HG02798 (cell line): ENCODE results near the gene CWC27.

Source experiments
- ATAC-seq: cut with Tn5 transposase; IDR thresholded peaks from one replicate; pipeline ENCODE4 v1.9.1; 2021; ENCODE audit warnings: mild to moderate bottlenecking; ENCODE audit not compliant: unreplicated experiment, poor library complexity

CWC27 gene, protein sequence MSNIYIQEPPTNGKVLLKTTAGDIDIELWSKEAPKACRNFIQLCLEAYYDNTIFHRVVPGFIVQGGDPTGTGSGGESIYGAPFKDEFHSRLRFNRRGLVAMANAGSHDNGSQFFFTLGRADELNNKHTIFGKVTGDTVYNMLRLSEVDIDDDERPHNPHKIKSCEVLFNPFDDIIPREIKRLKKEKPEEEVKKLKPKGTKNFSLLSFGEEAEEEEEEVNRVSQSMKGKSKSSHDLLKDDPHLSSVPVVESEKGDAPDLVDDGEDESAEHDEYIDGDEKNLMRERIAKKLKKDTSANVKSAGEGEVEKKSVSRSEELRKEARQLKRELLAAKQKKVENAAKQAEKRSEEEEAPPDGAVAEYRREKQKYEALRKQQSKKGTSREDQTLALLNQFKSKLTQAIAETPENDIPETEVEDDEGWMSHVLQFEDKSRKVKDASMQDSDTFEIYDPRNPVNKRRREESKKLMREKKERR

GRCh38 chr5:64768358-64769312 is at the start of gene CWC27, which contains the start of gene SREK1IP1:
Gene CWC27 (plus strand): TSS chr5:64768930. CDS start chr5:64769147, 217 bp downstream.
Gene SREK1IP1 (minus strand): TSS chr5:64768691. CDS start chr5:64768517, 174 bp downstream.
- ATAC-seq = peak; percentile 98

DNA sequence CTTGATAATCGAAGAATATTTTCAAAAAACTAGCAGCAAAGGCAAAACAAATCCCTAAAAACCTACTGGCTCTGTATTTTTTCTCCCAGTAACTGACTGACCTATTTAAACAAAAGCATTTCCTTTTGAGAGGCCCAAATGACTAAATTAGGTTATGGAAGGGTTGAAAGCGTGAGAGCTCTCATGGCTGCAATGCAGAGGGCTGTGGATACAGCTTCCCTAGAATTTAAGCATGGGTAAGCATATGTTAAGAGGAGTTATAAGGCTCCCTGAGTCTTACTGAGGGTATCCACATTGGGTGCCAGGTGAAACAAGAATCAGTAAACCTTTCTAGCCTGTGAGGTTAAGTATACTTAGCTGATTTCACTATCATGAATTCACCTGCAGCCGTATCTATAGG is 46.1 kb upstream of the CWC27 start:
- ATAC-seq = no peak

DNA sequence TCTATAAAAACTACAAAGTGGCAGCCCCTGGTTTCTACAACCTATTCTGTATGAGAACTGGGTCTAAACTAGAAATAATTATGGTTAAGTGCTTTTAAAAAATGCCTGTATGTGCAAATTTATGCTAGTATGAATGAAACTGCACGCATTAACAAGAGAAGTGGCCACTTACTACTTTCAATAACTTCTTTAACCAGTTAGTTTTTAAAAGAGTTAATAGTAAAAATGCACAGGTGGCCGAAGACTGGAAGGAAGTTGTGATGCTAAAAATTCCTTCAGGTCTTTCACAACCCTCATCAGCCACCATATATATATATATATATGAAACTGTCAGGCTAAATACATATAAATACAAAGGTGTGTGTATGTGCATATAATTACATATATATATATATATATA is 41.6 kb upstream of the CWC27 start:
- no peak for ATAC-seq

DNA sequence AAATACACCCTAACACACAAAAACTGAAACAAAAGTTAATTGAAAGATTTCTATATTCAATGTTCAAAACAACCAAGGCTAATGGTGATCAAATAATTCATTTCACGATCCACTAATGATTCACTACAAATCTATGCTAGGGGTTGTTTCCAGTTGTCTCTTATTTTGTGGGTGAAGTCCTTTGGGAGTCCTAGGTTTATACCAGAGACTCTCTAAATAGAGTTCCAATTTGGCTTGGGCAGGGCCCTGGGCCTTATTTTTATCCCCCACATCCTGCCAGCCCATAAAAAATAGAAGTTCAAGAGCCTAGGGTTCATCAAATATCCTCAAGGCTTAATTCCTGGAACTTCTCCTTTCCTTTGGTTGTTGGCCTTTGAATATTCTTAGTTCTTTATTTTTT is 26.3 kb upstream of the CWC27 start:
- ATAC-seq = no peak

DNA sequence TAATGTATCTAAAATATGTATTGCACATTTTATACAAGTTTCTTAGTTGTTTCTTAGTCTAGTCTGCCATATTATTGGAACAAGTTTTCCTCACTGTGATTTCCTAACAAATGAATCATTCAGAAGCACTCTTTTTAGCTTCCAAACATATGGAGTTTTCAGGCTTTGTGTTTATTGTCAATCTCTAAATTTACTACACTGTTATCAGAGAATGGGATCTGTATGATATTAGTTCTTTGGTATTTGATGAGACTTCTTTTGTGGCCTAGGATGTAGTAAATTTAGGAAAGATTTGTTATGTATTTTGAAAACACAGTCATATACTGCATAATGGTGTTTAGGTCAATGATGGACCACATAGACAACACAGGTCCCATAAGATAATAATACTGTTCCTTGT is 25.9 kb upstream of the CWC27 start:
- no peak for ATAC-seq

DNA sequence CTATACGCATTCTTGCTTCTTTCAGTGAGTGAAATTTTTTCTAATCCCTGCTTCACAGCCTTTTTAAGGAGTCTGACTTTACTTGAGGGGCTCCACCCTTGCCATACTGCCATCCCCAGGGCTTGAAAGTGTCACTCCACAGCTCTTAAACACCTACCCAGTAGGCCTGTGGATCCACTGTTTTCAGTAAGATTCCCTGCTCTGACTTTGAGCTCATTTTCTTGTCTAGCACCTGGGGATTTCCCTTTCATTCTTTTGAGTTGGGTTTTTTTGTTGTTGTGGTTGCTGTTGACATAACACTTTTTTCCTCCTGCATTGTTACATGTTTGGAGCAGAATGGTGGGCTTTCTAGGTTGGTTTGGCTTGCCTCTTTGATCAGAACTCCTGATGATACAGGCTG is 23.8 kb upstream of the CWC27 start:
- no peak for ATAC-seq

GRCh38 chr5:64746446-64746845 is 22.3 kb upstream of the CWC27 start:
- no peak for ATAC-seq

DNA sequence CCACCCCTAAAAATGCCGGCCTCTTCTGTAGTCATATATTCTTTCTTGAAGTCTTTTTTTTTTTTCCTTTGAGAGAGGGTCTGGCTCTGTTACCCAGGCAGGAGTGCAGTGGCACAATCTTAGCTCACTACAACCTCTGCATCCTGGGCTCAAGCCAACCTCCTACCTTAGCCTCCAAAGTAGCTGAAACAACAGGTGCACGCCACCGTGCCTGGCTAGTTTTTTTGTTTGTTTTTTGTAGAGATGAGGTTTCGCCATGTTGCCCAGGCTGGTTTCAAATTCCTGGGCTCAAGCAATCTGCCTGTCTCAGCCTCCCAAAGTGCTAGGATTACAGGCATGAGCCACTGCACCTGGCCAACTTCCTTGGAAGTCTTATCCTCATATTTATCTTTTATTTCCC is 19.3 kb upstream of the CWC27 start:
- no peak for ATAC-seq

- ATAC-seq = no peak
These were observed 14.7 kb upstream of the CWC27 start for GRCh38 chr5:64754066-64754465.

- ATAC-seq = no peak
These were observed 9.8 kb upstream of the CWC27 start for GRCh38 chr5:64758901-64759300.

DNA sequence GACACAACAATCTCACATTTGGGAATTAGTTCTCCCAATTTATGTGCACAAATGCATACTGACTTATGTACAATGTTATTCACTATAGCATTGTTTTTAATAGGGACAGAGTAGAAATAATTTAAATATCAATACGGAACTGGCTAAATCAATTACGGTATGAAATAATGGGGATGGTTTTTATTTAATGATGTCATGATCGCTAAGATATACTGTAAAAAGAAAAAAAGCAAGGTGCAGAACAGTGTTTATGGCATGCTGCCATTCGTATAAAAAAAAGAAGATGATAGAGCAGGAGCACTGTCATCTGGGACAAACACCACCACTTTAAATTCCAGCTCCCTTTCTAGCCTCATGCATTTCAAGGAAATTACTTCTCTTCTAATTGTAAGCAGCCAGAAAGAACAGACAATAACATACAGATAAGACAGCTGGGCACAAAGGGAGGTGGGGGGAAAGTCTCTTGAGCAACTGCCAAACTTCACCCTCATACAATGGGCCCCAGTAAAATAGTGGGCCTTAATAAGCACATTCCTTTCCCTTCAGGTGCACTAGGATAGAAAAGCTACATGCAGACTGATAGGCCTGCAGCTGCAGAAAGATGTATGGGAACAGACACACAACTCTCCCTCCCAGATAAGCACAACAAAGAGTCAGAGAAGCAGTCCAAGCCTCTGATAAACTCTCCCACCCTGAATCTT is 8.6 kb upstream of the CWC27 start:
- no peak for ATAC-seq

DNA sequence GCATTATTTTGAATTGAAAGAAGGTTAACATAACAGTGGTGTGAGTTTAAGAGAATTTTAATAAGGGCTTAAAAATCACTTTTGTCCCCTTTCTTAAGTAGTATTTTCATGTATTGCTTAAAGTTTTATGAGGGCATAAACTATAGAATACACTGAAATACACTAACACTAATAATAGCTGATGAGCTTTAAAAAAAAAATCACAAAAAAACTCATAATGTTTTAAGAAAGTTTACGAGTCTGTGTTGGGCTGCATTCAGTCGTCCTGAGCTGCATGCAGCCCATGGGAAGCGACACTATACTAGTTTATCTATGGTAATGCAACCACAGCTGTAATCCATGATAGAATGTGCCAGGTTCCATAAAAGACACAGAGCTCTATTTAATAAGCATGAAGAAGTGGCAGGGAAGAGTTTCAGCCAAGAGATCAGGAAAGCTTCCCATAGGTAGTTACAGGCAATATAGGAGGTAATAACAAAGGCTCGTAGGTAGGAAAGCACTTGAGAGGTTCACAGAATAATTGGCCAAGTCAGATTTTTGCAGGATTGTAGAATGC is 4.7 kb upstream of the CWC27 start:
- ATAC-seq = no peak

DNA sequence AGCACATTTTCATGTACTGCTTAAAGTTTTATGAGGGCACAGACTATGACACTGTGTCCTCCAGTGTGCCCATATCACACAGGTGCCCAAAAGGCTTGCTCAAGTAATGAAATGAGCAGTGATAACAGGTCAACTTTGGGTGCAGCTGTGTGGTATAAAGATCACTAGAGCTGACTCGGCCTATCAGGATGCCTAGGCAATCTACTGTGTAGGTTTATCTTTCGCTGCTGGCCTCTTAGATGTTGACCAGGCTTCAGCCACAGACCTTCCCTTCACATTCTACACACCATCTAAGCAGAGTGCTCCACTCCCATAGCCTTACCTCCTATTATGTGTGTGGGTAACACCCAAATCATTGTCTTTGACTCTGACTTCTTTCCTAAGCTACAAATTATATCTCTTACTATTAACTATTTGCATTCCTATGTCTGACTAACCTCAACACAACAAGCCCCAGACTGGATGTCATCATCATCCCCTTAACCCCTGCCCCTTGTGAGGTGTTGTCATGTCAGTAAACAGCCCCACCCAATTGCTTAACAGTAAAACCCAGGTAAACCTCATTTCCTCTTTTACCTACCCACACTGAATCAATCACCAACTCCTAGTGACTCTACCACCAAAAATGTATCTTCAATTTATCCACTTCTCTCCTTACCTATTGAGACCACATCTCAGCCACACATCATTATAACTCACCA is 2.8 kb upstream of the CWC27 start:
- no peak for ATAC-seq

- no peak for ATAC-seq
These were observed 1.8 kb upstream of the CWC27 start for GRCh38 chr5:64766941-64767340.

DNA sequence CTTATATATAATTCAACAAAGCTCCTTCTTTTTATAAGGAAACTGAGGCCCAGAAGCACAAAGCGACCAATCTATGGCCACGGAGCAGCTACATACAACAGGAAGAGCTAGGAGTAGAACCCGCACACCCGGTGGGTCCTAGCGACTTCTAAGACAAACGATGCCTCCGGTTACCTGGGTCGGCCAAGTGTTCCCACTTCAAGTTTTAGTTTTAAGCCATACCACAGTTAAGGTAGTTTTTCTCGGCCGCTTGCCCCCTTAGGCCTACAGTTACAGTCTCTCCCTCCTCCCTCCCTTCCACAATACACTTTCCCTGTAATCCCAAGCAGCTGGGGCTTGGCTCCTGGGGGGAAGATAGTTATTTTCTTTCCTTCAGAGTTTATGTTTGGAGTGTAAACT is 772 bp upstream of the CWC27 start:
- ATAC-seq = peak; percentile 6

- ATAC-seq = no peak
These were observed 1.1 kb downstream of the CWC27 start for GRCh38 chr5:64769855-64770254.

DNA sequence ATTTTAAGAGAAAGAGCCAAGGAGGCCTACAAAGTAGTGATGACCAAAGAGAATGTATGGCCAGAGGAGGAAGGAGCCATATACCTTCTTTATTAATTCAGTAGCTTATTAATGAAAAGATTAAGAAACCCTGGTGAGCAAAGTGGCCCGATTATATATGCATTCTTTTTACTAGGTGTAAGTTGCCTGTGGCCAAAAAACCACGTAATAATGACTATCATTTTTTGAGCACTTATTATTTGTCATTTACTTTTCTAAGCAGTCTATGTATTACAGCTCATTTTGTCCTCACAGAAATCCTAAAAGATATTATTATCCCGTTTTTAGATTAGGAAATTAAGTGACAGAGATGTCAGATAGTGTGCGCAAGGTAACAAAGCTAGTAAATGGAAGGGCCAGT is 3.0 kb downstream of the CWC27 start:
- ATAC-seq = no peak

GRCh38 chr5:64773533-64773932 is 4.8 kb downstream of the CWC27 start:
- ATAC-seq = peak; percentile 43

DNA sequence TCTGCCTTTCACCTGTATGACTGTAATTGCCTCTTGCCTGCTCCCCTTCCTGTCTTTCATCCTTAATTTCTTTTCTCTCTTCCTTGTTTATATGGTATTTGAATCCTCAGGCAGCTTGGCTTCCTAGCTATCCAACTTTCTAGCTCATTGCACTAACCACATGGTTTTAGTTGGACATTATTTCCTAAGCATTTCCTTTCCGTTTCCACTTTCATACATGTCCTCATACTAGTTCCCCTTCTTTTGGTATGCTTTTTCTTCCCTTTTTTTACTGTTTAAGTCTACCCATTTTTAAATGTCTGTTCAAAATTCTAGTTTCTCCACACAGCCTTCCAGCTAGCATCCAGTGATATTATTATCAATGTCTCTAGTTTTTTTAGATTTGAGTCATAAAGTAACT is 6.6 kb downstream of the CWC27 start:
- ATAC-seq = no peak
